Hepatocyte (in vitro differentiated cells): ENCODE results near the gene VPS13D.

Experiments
- EZH2 ChIP-seq: fragments of 200-600 bp; sonication (generic); IDR thresholded peaks from 2 replicates; pipeline ENCODE4 v1.6.1; 2016; ENCODE audit warnings: antibody characterized with exemption, mild to moderate bottlenecking, borderline replicate concordance
- EZH2phosphoT487 ChIP-seq: fragments of 200-600 bp; sonication (generic); IDR thresholded peaks from one replicate; pipeline ENCODE4 v1.6.1; 2018; ENCODE audit warnings: antibody characterized with exemption, mild to moderate bottlenecking, low read depth, moderate library complexity; ENCODE audit not compliant: unreplicated experiment, severe bottlenecking
- TF ChIP-seq, protein P1 (sequence below): fragments of 200-600 bp; sonication (generic); IDR thresholded peaks from 2 replicates; pipeline ENCODE4 v1.5.1; 2016; ENCODE audit warnings: antibody characterized with exemption, mild to moderate bottlenecking; ENCODE audit not compliant: poor library complexity

DNA sequence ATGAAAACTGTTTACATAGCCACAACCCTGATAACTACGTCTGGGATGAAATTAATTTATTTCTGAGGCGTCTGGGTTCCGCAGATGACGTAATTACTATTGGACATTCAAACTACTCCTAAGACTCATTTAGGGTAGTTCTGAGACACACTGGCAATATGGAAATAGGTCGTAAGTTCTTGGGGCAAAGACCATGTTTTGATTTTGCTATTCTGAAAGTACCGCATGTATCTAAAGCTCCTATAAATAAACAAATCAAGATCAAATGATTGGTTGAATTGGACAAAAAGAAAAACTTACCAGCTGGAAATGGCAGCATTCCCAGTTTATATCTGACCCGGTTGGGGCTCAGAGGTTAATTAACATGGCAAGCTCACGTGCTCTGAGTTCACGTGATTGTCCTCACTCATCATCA is 313.9 kb downstream of the VPS13D start:
- TF ChIP-seq, protein P1, sequence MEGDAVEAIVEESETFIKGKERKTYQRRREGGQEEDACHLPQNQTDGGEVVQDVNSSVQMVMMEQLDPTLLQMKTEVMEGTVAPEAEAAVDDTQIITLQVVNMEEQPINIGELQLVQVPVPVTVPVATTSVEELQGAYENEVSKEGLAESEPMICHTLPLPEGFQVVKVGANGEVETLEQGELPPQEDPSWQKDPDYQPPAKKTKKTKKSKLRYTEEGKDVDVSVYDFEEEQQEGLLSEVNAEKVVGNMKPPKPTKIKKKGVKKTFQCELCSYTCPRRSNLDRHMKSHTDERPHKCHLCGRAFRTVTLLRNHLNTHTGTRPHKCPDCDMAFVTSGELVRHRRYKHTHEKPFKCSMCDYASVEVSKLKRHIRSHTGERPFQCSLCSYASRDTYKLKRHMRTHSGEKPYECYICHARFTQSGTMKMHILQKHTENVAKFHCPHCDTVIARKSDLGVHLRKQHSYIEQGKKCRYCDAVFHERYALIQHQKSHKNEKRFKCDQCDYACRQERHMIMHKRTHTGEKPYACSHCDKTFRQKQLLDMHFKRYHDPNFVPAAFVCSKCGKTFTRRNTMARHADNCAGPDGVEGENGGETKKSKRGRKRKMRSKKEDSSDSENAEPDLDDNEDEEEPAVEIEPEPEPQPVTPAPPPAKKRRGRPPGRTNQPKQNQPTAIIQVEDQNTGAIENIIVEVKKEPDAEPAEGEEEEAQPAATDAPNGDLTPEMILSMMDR: no peak
- TF ChIP-seq EZH2phosphoT487 (no peak), EZH2 (no peak)
